ENCODE data around the gene ANKRD44.

- TF ChIP-seq CTCF (IDR thresholded peaks at IDR 0.05) (no peak), POLR2A (IDR thresholded peaks at IDR 0.05) (no peak)
Measured at GRCh38 chr2:197069958-197070357, 240.6 kb downstream of the ANKRD44 start.
